GM21367 (cell line): ENCODE data around the gene MAB21L2.

ENCODE experiments used
- ATAC-seq: cut with Tn5 transposase; IDR thresholded peaks from one replicate; pipeline ENCODE4 v1.9.1; 2021; ENCODE audit not compliant: unreplicated experiment

The MAB21L2 gene

DNA sequence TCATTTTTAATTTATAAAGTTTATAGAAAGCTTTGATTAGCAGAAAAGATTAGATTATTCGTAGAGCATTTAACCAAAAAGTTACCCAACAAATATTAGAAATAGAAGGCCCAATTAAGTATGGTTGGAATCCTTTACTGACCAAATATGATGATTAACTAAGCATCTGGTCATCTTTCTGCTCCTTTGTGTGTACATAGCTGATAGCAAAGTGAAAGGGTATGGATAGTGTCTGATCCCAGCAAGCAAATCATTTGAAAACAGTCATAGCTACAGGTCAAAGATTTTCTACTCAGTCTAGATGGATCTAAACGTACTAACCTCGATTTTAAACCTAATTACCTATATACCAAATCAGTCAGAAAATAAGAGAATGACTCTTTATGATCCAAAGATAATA is 7.3 kb upstream of the MAB21L2 start:
- ATAC-seq: no peak

DNA sequence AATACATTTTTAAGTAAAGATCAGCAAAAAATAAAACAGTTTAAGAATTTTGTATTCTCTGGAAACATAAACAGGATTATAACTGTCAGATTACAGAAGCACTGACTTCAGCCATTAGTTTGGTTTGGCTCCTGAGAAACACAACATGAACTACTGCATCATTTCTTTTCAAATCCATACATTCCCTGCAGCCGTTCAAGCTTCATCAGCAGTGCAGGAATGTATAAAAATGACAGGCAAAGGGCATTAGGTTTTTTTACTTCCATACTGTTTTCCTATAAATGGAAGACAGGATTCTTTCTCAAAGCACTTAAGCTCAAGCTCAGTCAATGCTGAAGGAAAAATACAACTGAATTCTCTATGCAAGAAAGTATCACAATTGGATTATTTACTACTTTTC is 4.2 kb upstream of the MAB21L2 start:
- no peak for ATAC-seq

DNA sequence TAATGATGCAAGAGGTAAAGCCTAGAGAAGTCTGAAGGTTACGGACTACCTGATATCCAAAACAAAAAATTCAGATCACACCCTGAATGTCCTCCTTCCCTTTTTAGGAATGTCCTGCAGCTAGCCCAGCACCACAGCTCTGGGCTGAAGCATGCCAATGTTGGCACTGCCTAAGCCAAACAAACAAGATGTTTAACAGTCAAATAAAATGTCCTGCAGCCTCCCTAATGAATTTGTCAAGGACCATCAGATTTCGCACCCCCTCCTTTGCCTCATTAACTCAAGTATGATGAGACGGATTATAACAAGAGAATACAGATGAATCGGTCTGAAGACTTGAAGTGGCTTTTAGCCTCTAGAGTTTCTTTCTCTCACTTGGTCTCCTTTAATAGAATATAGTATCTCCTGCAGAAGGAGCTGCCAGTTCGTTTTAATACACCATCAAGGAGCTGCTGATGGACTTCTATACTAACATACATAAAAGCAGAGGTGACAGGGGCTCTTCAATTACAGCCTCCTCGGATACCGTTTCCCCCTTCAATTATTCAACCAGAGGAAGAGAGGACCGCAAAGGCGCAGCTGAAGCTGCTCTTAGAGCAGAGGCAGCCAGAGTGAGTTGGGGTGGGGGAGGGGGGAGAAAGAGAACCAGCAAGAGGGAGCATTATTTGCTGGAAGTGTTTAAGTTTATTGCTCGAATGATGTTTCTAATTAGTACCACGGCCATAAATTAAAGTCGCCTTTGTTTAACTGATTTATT is 3.0 kb upstream of the MAB21L2 start:
- no peak for ATAC-seq

DNA sequence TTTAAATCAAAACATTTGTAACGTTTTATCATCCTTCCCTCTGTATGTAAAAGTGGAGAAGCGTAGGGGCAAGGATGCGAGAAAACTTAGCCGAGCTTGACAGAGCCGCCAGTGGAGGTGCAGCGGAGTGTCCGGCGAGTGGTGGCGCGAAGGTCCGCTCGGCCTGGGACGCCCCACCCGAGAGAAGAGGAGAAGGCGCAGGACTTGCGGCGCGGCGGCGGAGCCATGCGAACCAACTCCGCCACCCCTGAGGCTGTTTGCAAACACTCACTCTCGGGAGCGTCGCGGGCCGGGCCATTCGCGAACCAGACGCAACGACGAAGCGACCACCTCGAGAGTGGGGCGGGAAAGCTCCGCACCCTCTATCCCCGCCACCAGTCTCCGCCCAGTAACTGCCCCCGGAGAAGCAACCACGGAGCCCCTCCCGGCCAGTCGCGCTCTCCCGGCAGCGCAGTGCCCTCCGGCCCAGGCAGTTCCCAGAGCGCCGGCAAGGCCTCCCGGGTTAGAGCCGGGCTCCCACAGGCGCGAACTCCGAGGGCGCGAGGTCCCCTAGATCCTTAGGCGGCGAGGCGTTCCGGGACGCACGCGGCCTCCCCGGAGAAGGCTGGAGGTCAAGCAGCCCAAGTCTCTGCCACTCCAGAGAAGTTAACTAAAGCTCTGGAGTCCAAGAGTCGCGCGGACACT is 2.3 kb upstream of the MAB21L2 start:
- no peak for ATAC-seq

DNA sequence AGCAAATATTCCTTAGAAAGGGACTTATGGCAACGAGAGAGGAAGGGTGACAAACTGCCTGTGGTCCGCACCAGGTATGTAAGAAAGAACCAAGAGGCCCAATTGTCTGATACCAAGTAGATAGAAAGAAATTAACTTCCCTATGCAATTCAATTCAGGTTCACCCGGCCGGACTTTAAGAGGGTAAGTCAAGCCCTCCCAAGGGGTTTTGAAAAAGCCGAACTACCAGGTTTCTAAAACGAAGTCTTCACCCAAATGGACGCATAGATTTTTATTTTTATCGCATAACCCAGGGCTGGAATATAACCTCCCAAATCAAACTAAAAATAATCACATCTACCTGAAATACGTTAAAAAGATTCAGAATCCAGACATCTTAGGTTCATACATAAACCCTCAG is 1.6 kb upstream of the MAB21L2 start:
- no peak for ATAC-seq

DNA sequence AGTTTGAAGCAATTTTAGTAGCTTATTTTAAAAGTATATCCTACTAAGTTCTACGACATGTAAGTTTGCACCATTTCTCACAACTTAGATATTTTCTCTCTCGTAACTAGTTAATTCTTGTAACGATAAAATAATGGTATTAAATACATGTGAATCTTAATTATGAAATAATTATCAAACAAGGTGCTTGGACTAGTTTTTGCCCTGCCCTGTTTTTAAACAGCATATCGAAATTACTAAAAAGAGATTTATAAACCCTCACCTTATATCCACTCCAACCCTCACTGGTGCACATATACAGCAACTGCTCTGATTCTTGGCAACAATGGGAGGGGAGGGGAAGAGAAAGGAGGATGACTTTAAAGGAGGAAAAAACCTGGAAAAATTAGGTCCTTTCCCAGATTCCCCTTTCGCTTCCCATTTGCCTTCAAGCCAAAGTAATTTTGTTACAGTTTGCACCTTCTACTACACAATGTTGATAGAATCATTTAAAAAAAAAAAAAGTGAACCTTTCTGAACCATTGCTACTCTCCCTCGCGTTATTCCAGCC is 820 bp upstream of the MAB21L2 start:
- ATAC-seq: no peak

DNA sequence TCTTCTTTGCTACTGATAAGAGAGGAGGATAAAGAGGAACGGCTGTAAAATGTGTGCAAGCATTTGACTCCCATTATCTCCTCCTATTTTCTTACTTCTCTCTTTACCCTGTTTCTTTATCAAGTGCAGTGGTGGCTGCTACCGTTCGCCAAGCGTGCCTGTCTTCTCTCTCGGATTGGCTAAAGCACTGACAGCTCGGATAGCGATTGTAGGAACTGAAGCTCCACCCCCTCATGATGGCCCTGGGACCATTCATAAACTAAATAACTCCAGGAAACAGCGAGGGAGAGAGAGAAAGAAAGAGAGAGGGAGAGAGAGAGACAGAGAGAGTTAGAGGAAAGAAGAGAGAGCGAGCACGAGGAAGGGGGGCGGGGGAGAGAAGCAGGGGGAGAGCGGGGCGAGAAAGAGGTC is 305 bp upstream of the MAB21L2 start:
- ATAC-seq: no peak

DNA sequence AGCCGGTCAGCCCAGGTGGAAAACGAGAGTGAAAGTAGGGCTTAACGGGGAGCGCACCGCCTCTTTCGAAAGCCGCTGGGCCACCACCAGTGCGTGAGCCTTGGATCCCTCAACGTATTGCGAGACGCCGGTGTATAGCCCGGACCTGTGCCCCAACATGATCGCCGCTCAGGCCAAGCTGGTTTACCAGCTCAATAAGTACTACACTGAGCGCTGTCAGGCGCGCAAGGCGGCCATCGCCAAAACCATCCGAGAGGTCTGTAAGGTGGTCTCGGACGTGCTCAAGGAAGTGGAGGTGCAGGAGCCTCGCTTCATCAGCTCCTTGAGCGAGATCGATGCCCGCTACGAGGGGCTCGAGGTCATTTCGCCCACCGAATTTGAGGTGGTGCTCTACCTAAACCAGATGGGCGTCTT is 929 bp downstream of the MAB21L2 start:
- ATAC-seq: no peak

DNA sequence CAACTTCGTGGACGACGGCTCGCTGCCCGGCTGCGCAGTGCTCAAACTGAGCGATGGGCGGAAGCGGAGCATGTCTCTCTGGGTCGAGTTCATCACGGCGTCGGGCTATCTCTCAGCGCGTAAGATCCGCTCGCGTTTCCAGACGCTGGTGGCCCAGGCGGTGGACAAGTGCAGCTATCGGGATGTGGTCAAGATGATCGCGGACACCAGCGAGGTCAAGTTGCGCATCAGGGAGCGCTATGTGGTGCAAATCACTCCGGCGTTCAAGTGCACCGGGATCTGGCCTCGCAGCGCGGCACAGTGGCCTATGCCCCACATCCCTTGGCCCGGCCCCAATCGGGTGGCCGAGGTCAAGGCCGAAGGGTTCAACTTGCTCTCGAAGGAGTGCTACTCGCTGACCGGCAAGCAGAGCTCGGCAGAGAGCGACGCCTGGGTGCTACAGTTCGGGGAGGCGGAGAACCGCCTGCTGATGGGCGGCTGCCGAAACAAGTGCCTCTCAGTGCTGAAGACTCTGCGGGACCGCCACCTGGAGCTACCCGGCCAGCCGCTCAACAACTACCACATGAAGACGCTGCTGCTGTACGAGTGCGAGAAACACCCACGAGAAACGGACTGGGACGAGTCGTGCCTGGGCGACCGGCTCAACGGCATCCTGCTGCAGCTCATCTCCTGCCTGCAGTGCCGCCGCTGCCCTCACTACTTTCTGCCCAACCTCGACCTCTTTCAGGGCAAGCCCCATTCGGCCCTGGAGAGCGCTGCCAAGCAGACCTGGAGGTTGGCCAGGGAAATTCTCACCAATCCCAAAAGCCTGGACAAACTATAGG is 1.5 kb downstream of the MAB21L2 start:
- ATAC-seq: no peak

DNA sequence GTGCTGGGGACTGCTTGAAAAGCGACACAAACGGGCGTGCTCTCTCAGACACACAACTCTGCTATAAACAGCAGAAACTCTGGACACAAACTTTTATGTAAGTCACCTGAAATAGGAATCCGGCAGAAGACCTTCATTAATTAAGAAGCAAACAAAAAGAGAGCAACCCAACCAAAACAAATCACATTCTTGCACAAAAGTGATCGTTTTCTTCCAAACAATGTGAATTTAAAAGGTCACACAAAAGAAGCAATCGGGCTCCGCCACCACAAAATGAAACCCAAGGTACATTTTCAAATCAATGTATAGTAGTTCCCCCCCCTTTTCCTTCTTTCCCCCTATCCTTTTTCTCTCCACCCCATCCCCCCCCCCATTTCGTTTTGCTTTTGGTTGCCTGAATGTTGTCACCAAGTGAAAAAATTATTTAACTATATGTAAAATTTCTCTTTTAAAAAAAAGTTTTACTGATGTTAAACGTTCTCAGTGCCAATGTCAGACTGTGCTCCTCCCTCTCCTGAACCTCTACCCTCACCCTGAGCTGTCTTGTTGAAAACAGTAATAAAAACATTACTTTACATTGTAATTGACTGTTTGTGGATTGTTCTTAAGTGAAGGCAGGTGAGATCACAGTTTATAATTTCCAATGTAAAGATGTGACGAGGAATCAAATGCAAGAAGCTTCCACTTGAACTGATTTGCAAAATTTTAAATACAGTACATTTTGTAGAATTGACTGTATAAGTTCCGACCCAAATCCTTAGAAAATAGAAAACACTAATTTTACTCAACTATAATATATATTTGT is 2.4 kb downstream of the MAB21L2 start:
- ATAC-seq: no peak

DNA sequence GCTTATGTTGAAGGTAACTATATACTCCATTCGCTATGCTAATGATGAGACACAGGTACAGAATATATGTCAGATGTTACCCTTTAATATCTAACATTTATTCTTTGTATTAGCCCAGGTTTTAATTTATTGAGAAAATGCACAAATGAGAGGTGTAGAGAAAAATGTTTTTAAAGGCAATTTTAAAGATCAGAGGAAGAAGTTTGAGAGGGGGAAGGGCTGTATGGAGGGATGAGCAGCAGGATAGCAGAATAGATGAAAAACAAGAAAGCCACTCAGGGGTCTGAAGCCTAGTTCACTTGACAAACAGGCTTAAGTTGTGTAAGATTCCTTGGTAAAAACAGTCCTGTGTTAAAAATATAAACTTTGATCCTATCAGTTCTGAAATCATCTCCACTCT is 3.7 kb downstream of the MAB21L2 start:
- no peak for ATAC-seq

DNA sequence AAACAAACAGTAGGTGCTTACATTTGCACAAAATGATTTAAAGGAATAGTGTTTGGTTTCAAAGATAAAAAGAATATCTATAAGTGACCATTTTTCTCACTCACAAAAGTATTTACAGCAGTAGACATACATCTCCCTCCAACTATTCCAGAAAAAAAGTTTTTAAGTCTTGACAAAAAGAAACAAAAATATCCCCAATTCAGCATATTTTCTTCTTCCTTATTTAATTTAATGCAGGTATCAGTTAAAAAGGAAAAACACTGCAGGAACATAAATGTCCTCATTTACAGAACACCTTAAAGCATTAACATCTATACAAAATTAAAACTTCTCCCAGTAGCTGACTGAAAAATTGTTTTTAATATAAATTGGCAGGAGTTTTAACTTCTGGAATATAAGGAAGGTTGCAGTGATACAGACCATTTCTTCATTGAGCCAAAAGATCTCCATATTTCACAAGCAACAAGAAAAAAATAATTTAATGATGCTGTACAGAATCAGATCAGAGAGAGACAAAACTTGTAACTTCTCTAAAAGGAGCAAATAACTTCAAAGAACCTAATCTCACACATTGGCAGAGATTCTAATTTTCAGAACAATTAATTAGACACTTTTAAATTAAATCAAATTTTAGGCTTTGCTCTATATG is 4.3 kb downstream of the MAB21L2 start:
- ATAC-seq: no peak

DNA sequence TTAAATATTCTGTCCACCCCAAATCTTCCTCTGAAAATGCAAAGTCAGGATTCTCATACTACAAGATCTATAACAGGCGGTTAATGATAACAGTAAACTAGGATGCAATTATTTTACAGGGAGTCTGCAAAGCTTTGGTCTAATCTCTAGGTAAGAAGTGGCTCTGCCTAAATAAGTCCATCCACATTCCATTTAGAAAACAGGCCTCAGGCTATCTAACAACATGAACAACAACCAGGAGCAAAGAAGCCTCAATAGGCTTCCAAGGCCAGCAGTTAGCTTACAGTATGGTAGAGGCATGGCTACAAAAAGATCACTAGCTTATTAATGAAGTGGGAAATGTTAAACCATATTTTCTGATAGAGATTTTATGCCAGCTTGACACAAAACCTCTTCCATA is 6.4 kb downstream of the MAB21L2 start:
- no peak for ATAC-seq

DNA sequence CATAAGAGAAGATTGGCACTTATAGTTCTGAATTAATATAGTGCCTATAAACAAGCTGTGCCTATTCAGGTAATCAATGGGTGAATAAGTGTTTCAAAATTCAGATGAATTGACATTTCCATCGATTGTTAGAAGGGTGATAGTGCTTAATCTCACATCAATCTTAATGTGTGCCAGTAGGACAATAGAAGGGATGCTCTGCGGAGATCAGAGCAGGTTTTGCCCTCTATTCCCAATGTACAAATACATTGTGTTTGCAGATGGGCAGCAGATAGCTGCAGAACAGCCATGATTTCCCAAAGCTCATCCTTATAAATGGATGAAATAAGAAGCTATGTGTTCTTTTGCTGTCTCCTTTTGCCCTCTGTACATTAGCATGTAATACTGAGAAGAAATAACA is 7.2 kb downstream of the MAB21L2 start:
- no peak for ATAC-seq

DNA sequence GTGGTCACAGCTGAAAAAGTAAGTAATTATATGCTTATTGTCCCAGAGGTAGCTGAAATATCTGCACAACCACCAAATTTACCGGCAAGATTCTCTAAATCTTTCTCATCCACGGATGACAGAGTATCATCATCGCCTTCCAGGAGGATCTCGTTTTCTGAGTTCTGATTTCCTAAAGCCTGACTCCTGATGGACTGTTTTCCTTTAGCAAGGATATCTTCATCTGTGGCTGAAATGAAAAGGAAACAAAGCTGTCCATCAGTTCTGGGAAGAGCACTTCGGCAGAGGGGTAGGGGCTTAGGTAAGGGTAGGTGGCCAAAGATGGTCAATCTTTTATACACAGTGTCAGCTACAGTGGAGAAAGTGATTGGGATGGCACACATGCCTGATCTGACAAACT is 8.7 kb downstream of the MAB21L2 start:
- ATAC-seq: no peak

DNA sequence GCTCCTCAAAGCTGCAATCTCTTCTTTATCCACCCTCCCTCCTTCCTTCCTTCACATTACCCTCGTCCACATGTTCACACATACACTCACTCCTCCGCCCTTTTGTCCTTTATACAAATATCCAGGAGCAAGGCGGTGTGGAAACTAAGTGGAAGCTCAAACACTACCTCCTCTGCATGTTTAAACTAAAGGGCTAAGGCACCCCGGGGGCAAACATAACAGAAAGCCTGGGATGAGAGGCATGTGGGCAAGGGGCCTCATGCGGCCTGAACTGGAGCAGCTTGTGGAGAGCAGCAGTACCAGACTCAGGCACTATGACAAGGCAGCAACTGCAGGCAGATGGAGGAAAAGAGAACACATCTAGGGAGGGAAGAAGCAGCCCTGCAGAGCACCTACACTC is 9.5 kb downstream of the MAB21L2 start:
- no peak for ATAC-seq

DNA sequence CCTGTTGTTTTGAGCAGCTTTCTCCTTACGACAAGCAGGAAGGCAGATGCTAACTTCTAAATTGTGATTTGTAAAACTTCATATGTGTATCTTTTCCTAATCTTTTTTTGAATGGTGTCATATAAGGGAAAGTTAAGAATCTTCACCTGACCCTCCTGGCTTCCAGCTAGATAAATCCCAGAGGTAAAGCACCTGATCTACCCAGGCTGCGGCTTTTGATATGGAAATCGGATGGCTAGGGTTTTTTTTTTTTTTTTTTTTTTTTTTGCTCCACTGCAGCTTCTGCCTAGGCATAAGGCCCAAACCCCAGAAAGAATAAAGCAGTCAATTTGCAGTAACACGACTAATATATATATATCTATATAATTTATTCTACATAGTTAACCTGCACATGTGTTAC is 10.0 kb downstream of the MAB21L2 start:
- ATAC-seq: no peak

DNA sequence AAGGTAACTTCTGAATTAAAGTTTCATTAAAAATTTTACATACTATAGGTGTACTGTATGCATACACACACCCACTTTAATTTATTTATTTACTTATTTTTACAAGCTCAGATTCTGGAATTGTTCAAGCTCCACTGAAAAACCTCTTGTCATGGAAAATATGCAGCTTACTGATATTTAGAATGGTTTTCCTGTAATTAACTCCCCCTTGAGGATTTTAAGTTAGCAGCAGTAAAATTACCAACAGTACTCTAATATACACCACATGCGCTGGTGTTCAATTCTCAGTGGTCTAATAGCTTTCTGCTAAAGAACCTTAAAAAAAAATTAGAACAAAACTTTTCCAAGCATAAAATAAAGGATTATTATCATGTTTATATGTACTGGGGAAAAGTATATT is 12.0 kb downstream of the MAB21L2 start:
- ATAC-seq: no peak

DNA sequence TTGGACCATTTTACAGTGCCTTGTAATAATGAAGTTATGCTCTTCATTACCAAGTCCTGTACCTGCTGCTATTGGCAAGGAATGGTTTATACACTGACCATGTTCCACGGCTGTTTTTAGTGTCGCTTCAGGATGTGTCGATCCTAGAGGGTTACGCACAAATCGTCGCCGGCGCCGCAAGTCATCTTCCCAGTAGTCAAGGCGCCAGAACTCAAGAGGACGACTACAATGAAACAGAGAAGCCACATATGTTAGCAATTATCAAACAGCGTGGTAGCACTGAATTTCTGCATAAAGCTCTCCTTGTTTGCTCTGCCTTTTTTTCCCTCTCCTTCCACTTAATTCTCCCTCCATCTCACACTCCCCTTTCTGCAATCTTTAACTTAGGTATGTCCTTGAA is 17.0 kb downstream of the MAB21L2 start:
- ATAC-seq: no peak

DNA sequence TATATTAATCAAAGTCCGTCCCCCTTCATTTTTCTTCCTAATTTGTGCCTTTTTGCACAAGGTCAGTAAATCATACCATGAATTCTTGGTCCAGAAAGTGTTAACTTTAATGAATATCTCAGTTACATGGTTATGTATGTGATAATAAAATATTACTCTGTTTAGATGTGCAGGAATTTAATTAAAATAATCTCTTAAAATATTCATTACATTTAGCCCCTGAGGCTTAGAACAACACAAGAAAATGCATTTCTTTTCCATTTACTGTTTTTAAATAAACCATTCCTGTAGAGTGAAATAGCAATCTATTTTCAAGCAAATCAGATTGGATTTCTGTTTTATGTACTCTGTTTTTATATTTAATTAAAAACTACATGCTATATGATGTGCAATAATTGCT is 17.6 kb downstream of the MAB21L2 start:
- no peak for ATAC-seq
